ENCODE data around the gene MGMT.

MGMT gene

GRCh38 chr10:129442866-129443265 is 24.2 kb upstream of the MGMT start:
- TF ChIP-seq, protein P1, sequence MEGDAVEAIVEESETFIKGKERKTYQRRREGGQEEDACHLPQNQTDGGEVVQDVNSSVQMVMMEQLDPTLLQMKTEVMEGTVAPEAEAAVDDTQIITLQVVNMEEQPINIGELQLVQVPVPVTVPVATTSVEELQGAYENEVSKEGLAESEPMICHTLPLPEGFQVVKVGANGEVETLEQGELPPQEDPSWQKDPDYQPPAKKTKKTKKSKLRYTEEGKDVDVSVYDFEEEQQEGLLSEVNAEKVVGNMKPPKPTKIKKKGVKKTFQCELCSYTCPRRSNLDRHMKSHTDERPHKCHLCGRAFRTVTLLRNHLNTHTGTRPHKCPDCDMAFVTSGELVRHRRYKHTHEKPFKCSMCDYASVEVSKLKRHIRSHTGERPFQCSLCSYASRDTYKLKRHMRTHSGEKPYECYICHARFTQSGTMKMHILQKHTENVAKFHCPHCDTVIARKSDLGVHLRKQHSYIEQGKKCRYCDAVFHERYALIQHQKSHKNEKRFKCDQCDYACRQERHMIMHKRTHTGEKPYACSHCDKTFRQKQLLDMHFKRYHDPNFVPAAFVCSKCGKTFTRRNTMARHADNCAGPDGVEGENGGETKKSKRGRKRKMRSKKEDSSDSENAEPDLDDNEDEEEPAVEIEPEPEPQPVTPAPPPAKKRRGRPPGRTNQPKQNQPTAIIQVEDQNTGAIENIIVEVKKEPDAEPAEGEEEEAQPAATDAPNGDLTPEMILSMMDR (IDR thresholded peaks at IDR 0.05; ENCODE audit: low read depth, low read length): no peak
- in situ Hi-C loops (cut with HindIII; ENCODE audit: low sequenced_read_pairs): no loop called here
- no peak for DNase-seq (ENCODE audit: low read depth, low spot score)
- no peak overlapping the region for H3K4me3 ChIP-seq (ENCODE audit: low read depth, low read length)

DNA sequence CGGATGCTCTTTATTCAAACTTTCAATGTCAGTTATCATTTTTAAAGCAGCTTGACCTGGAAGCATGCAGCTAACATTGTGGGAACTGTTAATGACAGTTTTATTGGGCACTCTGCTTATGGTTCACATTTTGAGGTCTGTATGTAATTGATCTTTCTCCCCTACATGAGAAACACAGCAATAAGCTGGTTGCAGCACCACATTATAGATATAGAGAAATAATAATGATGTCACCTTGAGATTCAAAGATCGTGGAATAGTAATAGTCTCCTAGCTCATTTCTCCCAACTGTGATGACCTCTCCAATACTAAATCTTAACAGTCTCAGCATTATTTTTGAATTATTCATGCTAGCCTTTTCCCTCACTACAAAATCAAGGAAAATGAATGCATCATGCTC is 22.7 kb upstream of the MGMT start:
- no peak for DNase-seq (ENCODE audit: low read depth, low spot score)
- TF ChIP-seq, protein P1 (IDR thresholded peaks at IDR 0.05; ENCODE audit: low read depth, low read length): no peak
- no peak overlapping the region for H3K4me3 ChIP-seq (ENCODE audit: low read depth, low read length)
- in situ Hi-C loops (cut with HindIII; ENCODE audit: low sequenced_read_pairs): no loop called here

DNA sequence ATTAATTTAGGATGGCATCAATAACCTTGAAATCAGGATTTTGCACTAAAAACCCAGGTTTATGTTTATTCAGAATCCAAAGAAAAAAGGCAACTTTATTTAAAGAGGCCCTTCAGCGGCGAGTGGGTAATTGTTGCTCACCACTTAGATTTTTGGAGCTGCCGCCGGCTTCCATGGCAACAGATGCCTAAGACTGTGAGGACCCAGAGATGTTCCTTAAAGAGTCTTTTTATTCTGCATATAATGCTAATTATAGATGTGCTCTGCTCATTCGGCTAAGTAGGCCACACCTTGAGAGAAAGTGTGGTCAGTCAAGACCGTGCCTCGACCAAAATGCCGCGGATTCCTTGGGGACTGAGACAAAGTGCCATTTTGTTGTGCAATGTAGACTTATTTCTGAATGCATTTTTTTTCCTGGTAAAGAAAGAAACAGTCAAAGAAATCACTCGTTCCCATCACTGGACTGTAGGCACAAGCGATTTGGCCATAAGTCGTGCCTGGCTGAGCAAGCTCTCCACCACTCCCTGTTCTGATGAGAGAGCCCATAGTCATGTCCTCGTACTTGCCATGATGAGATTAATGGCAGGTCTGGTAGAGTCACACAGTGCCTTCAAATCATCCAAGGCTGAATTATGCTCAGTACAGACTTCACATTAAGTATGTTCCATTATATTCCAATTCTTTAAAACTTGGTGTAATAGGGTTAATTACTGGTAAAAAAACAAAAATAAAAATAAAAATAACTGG is 21.4 kb upstream of the MGMT start:
- TF ChIP-seq, protein P1 (IDR thresholded peaks at IDR 0.05; ENCODE audit: low read depth, low read length): no peak
- in situ Hi-C loops (cut with HindIII; ENCODE audit: low sequenced_read_pairs): no loop called here
- no peak for DNase-seq (ENCODE audit: low read depth, low spot score)
- no peak overlapping the region for H3K4me3 ChIP-seq (ENCODE audit: low read depth, low read length)

DNA sequence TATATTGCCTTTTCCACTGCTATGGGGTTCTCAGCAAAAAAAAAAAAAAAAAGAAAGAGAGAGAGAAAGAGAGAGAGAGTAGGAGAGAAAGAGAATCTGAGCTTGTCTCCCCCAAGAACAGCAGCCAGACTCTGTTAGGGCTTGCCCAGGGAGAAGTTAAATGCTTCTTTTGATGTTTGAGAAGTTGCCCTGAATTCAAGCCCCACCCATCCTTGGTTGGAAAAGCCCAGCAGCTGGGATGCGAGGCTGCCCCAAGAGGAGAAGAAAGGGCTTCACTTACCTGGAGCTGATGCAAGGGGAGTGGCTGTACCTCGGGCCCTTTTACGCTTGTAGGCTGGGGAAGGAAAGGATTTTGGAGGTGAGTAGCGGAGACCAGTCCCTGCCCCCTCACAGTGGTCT is 20.9 kb upstream of the MGMT start:
- H3K4me3 ChIP-seq (ENCODE audit: low read depth, low read length): no peak overlapping the region
- TF ChIP-seq, protein P1 (IDR thresholded peaks at IDR 0.05; ENCODE audit: low read depth, low read length): no peak
- in situ Hi-C loops (cut with HindIII; ENCODE audit: low sequenced_read_pairs): no loop called here
- no peak for DNase-seq (ENCODE audit: low read depth, low spot score)

DNA sequence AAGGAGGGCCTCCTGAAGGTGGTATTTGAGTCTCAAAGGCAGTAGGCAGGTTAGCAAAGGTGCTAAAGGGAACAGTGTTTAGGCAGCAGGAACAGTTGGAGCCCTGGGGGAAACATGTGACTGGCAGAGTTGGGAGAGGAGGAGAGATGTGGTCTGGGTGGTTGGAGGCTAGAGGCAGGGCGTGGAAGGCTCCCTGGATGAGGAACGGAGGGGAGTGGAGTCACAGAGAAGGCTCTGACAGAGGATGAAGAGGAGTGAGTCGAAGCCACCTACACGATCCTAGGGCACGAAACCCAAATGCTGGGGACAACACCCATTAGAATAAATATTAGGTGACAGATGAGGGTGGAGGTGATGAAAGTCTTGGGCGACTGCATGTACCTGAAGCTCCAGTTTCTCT is 19.6 kb upstream of the MGMT start:
- TF ChIP-seq, protein P1 (IDR thresholded peaks at IDR 0.05; ENCODE audit: low read depth, low read length): no peak
- no peak for DNase-seq (ENCODE audit: low read depth, low spot score)
- in situ Hi-C loops (cut with HindIII; ENCODE audit: low sequenced_read_pairs): no loop called here
- H3K4me3 ChIP-seq (ENCODE audit: low read depth, low read length): no peak overlapping the region

GRCh38 chr10:129448086-129448485 is 19.0 kb upstream of the MGMT start:
- DNase-seq (ENCODE audit: low read depth, low spot score): no peak
- no peak overlapping the region for H3K4me3 ChIP-seq (ENCODE audit: low read depth, low read length)
- in situ Hi-C loops (cut with HindIII; ENCODE audit: low sequenced_read_pairs): no loop called here

More at GRCh38 chr10:129448086-129448485, 19.0 kb upstream of the MGMT start:
- TF ChIP-seq, protein P1 (IDR thresholded peaks at IDR 0.05; ENCODE audit: low read depth, low read length): no peak

Measured in astrocyte of the spinal cord (primary cell).